NCI-H226 (cell line): ENCODE data around the gene SPAG7.

ENCODE experiments used
- DNase-seq: peaks from one replicate; pipeline ENCODE4 v3.0.0-alpha.2; 2015

The SPAG7 gene

GRCh38 chr17:4949321-4950074 lies 18.1 kb downstream of the SPAG7 start:
- DNase-seq: peak; percentile 70

DNA sequence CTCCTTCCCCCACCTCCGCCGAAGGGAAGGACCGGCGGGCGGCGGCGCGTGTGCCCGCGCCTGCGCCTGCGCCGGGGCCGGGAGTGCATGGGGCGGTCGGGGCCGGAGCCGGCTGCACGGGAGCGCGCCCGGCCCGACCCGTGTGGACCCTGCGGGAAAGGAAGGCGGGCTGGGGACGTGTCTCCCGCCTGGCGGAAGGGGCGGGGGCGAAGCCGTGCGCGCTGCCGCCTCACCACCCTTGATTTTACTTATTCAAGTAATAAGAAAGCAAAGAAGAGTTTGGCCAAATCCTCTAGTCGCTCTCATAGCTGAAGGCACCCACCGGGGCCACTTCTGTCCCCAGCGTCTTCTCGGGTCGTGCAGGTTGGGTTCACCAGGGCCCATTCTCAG lies 18.7 kb downstream of the SPAG7 start:
- DNase-seq: peak; percentile 89

GRCh38 chr17:4948166-4948930 lies 19.3 kb downstream of the SPAG7 start, which contains the start of gene PFN1:
PFN1 (minus strand) TSS chr17:4948530; CDS start chr17:4948394, 136 bp downstream.
- DNase-seq: peak; percentile 80

DNA sequence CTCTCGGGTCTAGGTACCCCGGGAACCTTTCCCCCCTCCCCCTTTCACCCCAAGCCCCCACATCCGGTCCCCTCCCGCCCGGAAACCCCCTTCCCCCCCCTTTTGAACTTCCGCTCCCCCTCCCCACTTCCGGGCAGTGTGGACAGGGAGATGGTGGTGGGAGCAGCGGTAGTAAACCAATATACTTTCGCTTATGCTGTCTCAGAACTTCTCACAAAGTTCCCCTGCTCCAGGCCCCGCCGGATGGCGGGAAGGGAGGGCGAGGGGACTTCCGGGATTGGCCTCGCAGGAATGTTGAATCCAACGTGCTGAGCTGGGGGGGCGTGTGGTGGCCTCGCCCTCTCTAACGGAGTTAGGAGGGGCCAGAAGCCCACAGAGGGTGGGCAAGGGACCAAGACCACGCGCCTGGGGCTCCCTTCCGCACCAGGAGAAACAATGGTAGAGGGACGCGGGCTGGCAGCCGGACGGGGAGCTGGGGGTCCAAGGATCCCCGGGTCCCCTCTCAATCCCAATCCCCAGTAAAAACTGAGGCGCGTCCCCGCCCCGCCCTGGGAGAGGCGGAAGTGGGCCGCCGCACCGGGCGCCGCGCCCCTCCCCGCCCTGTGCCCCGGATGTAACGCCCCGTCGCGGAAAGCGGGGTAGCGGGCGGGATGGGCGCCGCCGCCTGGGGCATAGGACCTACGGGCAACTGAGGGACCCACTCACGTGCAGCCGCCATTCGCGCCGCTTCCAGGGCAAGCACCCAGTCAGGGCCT lies 20.0 kb downstream of the SPAG7 start:
- DNase-seq: peak; percentile 53

GRCh38 chr17:4947010-4947410 lies 20.6 kb downstream of the SPAG7 start:
- DNase-seq: no peak

DNA sequence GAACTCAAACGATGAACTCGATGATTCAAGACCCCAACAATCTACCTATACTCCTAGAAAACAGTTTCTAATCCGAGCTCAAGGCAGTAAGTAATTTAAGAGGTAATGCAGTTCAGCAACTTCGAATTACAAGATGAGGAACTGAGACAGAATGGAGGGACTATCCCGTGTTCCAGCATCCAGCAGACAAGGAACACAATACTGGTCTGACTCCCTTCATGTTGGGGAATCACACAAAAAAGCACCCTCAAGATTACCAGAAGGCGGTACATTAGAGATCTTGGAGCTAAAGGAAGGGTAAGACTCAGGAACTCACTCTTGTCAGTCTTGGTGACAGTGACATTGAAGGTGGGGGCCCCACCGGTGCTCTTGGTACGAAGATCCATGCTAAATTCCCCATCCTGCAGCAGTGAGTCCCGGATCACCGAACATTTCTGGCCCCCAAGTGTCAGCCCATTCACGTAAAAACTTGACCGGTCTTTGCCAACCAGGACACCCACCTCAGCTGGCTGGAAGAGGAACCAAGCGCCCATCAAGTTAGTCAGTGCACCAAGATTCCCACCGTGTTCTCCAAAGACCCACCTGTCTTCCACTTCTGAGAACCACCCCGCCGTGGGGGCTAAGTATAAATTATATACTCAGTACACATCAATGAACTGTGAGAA lies 21.2 kb downstream of the SPAG7 start:
- no peak for DNase-seq

- DNase-seq: no peak
These were observed 21.7 kb downstream of the SPAG7 start for GRCh38 chr17:4945944-4946280.

DNA sequence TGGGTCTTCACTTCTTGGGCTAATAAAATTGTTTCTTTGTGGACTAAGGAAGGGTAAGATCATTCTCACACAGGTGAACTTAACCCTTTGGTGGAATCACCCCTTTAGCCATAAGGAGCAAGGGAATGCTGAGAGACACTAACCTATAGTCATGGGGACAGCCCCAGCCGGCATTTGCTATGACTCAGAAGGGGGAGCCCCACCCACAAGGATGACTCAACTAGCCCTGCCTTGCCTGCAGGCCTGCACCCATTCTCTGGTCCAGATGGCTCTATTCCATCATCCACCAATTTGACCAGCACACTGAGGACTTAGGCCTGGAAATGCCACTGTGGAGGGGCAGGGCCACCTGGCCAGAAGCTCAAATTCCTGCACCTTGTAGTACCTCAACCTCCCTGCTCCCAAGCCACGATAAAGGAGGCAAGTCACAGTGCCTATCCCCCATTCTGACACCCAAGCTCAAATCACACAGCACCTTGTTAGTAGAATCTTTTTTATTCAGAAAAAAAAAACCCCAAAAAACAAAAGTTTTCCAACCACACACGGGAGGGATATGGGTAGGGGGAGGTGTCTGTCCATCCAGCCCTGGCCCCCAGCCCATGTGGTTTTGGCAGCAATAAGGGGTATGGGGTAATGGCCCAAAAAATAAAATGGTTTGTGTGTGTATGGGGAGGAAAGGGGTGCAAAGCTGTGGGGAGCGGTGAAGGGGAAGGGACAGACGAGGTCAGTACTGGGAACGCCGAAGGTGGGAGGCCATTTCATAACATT lies 22.3 kb downstream of the SPAG7 start:
- DNase-seq: peak; percentile 88

DNA sequence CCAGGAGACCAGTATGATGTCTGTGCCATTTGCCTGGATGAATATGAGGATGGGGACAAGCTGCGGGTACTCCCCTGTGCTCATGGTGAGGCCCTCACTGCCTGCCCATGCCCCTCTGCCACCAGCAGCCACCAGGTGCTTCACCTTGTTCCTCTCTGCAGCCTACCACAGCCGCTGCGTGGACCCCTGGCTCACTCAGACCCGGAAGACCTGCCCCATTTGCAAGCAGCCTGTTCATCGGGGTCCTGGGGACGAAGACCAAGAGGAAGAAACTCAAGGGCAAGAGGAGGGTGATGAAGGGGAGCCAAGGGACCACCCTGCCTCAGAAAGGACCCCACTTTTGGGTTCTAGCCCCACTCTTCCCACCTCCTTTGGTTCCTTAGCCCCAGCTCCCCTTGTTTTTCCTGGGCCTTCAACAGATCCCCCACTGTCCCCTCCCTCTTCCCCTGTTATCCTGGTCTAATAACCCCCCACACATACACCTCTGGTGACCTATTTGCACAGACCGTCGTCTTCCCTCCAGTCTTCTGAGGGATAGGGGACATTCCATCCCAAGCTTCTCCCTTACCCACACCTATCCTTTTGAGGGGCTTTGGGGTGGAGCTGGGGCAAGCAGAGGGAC lies 23.0 kb downstream of the SPAG7 start:
- DNase-seq: no peak

- peak; percentile 81 for DNase-seq
These were observed 23.5 kb downstream of the SPAG7 start for GRCh38 chr17:4944163-4944553.

DNA sequence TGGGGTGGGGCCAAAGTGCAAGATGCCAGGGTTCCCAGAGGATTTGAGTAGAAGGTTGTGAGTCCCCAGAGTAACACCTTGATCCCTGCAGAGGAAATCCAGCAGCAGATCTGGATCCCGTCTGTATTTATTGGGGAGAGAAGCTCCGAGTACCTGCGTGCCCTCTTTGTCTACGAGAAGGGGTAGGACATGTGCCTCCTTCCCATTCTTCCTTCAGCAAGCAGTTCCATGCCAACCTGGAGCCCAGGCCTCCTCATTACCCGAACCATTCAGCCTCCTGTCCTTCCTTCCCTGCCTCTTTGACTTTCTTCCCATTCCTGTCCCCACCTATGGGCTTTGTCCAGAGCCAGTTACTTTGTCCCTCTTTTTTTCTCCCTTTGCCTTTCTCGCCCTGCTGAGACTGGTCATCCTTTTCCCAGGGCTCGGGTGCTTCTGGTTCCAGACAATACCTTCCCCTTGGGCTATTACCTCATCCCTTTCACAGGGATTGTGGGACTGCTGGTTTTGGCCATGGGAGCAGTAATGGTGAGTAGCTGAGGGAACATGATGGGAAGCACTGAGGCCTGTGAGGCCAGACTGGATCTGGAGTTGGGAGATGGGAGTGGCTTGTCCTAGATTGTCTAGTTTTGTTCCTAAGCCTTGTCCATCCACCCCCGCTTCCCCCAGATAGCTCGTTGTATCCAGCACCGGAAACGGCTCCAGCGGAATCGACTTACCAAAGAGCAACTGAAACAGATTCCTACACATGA lies 24.7 kb downstream of the SPAG7 start:
- DNase-seq: no peak

DNA sequence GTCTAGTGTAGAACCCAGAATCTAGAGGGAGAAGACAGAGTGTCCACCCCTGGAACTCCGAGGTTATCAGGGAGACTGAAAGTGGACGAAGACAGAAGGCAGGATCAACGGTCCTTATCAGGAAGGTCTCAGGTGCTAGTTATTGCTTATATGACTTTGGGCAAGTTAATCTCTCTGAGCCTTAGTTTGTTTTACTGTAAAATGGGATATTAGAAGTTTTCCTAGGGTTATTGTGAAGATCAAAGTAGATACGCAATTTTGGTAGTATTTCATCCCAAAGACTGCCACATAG lies 26.4 kb downstream of the SPAG7 start:
- DNase-seq: no peak

DNA sequence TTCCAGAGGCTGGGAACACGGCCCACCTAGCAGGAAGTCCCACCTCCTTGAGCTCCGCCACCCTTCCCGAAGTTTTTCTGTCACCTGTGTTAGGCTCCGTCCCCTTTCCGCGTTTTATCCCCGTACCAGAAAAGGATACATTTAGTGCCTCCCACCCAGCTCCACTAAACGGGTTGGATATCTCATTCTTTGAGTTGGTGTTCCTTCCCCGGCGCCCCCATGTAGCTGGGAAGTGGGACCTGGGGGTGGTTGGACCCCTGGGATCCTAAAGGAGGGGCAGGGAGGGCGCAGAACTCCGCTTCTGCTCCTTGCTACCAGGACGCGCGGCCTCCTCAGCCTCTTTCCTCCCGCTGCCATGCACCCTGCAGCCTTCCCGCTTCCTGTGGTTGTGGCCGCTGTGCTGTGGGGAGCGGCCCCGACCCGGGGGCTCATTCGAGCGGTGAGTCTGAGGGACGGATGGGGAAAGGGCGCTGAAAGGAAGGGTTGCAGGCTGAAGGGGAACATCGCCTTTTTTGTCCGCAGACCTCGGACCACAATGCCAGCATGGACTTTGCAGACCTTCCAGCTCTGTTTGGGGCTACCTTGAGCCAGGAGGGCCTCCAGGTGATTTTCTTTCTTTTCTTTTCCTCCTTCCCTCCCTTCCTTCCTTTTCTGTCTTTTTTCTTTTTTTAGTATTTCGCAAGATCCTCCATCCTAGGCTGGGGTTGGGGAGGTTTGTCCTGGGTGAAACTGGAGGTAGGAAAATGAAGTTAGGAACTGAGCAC lies 26.9 kb downstream of the SPAG7 start:
- no peak for DNase-seq

DNA sequence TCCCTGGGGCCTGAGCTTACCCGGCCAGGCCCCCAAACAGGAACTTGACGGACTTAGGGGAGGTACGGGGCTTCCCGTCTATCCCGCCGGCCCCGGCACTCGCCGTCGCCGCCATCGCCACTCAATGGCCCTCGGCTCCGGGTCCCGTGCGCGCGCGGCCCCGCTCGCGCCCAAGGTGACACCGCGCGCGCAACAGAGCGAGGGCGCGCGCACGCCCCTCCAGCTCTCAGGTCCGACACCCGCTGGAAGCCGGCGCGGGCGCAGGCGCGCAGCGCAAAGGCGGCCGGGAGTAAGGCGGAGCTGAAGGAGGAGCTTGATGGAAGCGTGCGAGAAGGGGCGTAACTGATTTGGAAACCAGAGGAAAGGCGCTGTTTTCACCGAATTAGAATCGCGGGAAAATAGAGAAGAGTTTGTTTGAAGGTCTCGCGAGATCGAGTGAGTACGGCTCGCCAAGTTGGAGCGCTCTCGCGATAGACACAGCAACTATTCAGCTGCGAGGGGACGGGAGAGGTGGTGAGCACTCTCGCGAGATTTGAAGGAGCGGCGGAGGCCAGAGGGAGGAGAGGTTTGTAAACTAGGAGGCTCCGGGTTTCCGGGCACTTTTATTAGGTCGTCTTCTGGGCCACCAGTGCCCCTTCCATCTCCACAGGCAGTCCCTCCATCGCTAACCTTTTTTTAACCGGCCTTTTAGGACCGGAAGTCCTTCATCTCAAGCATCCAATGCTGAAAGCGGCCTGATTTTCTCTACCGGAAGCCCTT lies 27.6 kb downstream of the SPAG7 start, which contains the start of the genes RNF167 and SLC25A11:
RNF167 (plus strand) TSS at position 473 of the 759 bp plus-strand sequence. CDS start 642 bp downstream, outside the sequence.
SLC25A11 (minus strand) TSS at position 251 of the 759 bp plus-strand sequence; CDS start at position 115, 136 bp downstream.
- DNase-seq: peak; percentile 98

DNA sequence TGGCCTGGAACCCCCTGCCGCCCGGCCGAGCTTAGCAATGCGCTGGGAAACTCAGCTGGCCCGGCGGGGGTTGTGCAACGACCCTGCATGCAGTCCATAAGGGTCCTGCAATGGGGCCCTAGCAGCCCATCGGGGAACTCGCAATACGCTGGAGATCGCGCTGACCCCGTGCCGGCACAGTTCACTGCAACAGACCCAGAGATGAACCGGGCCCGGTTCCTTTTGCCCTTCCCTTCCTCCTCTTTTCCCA lies 28.1 kb downstream of the SPAG7 start:
- DNase-seq: no peak

- DNase-seq: no peak
These were observed 28.7 kb downstream of the SPAG7 start for GRCh38 chr17:4938688-4939545.

- DNase-seq: no peak
These were observed 29.5 kb downstream of the SPAG7 start for GRCh38 chr17:4938069-4938491.

GRCh38 chr17:4937553-4937952 lies 30.1 kb downstream of the SPAG7 start:
- no peak for DNase-seq

DNA sequence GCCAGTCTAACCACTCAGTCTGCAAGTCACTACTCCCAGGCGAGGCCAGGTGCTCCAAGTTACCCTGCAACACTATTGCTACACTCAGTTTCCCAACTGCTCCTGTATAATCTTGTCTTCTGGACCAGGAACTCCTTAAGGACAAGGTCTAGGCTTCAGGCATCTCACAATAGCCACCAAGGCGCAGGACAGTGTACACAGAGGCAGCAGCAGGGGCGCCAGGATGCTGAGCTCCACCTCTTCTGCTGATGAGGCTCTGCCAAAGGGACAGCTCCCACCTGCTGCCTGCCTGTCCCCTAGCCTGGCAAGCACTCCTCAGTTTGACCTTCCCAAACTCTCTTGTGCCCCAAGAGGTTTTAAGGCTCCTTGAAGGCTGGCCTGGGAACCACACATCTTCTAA lies 31.2 kb downstream of the SPAG7 start:
- no peak for DNase-seq
